ENCODE measurements around the gene SFT2D3. TPM values are rescaled to one million over a fixed set of nuclear protein-coding genes. Genes with fewer than 3 reads are reported as not detected.

Gene SFT2D3
- total and polyA plus RNA-seq, 2 of the 13 experiments (the other 11 are each of a cell fraction or from before 2014, with no cell fraction given), result 8.3 to 9.4 TPM

DNA sequence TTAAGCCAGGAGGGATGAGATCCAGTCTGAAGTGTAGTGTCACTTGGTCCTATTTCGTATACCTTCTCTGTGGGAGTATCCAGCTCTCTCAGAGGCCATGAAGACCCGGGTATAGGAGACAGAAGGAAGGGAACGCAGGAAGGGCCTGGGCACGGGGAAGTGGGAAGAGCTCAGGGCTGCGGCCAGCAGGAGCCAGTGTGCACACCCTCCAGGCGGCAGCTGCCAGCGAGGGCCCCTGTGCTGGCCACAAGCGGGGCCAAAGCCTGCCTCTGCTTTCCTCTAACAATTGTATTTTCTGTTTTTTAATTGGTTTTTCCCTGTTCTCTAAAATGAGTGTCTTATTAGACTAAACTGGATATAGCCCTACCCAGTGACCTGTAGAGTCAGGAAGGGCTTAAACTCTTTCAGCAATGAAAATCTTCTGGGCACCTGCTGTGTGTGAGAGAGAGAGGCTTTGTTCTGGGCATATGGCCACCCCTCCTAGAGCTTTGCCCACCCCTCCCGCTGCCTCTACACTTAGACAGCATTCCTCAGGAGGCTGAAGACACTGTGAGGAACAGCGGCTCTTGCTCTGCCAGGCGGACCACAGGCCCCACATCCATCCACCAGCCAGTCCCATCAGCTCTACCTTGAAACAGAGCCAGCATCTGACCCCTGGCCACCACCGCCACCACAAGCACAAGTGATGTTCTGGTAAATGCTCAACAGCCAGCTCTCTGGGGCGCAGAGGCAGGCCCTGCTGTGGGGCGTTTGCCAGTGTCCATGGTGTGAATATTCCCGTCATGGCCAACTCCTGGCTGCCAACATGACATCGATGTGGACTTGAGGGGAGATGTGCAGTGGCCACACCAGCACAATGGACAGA, 45.9 kb upstream of the SFT2D3 start:
- no peaks in the 10 kb centered on the region for H4K20me1 ChIP-seq (ENCODE audit: insufficient read depth, low read length)
- H3K4me1 ChIP-seq (ENCODE audit: insufficient read depth, low read length), result peaks cover 22% of the 10 kb centered on the region
- H3K9me3 ChIP-seq (ENCODE audit: low read length), result no peaks in the 10 kb centered on the region
- BruUV-seq (replicated peaks), result no TSS peak
- no peak for DNase-seq (ENCODE audit: low spot score)
- POLR2A ChIA-PET, result no interaction called here
- TF ChIP-seq BORCS8-MEF2B (CRISPR knock-in tag; IDR thresholded peaks at IDR 0.05), result no peak
- TF ChIP-seq, protein P1, sequence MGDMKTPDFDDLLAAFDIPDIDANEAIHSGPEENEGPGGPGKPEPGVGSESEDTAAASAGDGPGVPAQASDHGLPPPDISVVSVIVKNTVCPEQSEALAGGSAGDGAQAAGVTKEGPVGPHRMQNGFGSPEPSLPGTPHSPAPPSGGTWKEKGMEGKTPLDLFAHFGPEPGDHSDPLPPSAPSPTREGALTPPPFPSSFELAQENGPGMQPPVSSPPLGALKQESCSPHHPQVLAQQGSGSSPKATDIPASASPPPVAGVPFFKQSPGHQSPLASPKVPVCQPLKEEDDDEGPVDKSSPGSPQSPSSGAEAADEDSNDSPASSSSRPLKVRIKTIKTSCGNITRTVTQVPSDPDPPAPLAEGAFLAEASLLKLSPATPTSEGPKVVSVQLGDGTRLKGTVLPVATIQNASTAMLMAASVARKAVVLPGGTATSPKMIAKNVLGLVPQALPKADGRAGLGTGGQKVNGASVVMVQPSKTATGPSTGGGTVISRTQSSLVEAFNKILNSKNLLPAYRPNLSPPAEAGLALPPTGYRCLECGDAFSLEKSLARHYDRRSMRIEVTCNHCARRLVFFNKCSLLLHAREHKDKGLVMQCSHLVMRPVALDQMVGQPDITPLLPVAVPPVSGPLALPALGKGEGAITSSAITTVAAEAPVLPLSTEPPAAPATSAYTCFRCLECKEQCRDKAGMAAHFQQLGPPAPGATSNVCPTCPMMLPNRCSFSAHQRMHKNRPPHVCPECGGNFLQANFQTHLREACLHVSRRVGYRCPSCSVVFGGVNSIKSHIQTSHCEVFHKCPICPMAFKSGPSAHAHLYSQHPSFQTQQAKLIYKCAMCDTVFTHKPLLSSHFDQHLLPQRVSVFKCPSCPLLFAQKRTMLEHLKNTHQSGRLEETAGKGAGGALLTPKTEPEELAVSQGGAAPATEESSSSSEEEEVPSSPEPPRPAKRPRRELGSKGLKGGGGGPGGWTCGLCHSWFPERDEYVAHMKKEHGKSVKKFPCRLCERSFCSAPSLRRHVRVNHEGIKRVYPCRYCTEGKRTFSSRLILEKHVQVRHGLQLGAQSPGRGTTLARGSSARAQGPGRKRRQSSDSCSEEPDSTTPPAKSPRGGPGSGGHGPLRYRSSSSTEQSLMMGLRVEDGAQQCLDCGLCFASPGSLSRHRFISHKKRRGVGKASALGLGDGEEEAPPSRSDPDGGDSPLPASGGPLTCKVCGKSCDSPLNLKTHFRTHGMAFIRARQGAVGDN (CRISPR knock-in tag; IDR thresholded peaks at IDR 0.05), result peak; percentile 14; the same call in 1 of the 2 replicates
- 43% methylated on average over 16 of the region's 16 CpGs for WGBS (ENCODE audit: low lambda C conversion rate)
- H3K79me2 ChIP-seq (ENCODE audit: insufficient read depth, low read length), result no peaks in the 10 kb centered on the region
- FAIRE-seq, result no peak
- ATAC-seq, result 0 out of 3 replicates have a peak, but pooled peaks have one; percentile 6
- no peaks in the 10 kb centered on the region for H3K36me3 ChIP-seq (replicated peaks in 1 of 2; ENCODE audit: control insufficient read depth in 1 of 2, insufficient read depth in 2 of 2, low read length in 2 of 2)
- peaks cover 6 to 67% of the 10 kb centered on the region in 2 experiments for H3K27me3 ChIP-seq (ENCODE audit: control insufficient read depth in 1 of 2, insufficient read depth in 2 of 2, low read length in 2 of 2)
- no peak overlapping the region for H3K27ac ChIP-seq (ENCODE audit: extremely low read length, insufficient read depth, low read length)
- in situ Hi-C loops (cut with HindIII; ENCODE audit: extremely low pct_ligation_motif_present, low pct_unique_long_range_greater_than_20kb) (no loop called here), intact Hi-C loops (cut with micrococcal nuclease; ENCODE audit: unreplicated experiment) (no loop called here)
- H3K4me2 ChIP-seq (ENCODE audit: low read depth, low read length), result no peak overlapping the region
- H3K9ac ChIP-seq (ENCODE audit: insufficient read depth, low read depth, low read length), result no peak overlapping the region
- H3K4me3 ChIP-seq (replicated peaks in 1 of 3; ENCODE audit: insufficient read depth in 1 of 3, low read depth in 2 of 3, low read length in 3 of 3), result no peak overlapping the region
- CTCF ChIA-PET (ENCODE audit: low intra/inter-chr PET ratio, low total read pairs), result no interaction called here
- no peak overlapping the region for H2AFZ ChIP-seq (ENCODE audit: low read length)

All from HepG2 (cell line).